ENCODE data around the gene C5orf58.

DNA sequence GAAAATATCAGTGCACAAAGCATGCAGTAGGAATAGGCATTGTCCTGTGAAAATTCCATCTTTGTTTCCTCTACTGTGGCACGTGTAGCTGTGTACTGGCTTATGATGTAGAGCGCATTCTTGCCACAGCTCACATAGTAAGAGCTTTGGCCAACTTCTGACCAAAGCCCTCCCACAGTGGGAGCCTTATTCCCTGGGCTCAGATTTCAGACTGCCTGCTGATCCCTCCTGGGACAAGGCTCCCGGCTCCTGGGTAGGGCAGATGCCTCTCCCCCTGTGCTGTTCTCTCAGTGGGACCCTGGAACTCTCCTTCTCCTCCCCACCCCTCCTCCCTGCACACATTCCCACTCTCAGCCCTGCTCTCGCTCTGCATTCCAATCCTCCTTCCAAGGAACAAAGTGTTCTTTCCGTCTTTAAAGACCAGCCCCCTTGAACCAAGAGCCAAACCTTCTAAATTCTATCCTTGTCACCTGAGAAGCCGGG, 47.3 kb downstream of the C5orf58 start:
- TF ChIP-seq, protein P1, sequence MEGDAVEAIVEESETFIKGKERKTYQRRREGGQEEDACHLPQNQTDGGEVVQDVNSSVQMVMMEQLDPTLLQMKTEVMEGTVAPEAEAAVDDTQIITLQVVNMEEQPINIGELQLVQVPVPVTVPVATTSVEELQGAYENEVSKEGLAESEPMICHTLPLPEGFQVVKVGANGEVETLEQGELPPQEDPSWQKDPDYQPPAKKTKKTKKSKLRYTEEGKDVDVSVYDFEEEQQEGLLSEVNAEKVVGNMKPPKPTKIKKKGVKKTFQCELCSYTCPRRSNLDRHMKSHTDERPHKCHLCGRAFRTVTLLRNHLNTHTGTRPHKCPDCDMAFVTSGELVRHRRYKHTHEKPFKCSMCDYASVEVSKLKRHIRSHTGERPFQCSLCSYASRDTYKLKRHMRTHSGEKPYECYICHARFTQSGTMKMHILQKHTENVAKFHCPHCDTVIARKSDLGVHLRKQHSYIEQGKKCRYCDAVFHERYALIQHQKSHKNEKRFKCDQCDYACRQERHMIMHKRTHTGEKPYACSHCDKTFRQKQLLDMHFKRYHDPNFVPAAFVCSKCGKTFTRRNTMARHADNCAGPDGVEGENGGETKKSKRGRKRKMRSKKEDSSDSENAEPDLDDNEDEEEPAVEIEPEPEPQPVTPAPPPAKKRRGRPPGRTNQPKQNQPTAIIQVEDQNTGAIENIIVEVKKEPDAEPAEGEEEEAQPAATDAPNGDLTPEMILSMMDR (IDR thresholded peaks at IDR 0.05), result no peak
- TF ChIP-seq POLR2A (IDR thresholded peaks at IDR 0.05), result no peak
- peak; percentile 64 for TF ChIP-seq EP300 (IDR thresholded peaks at IDR 0.05; ENCODE audit: low read depth)
- TF ChIP-seq POLR2AphosphoS5 (IDR thresholded peaks at IDR 0.05), result peak; percentile 48 to 70 (median 52)

Measured in transverse colon (tissue), 4 donors.